HCT116 (cell line): Measurements from ENCODE around the gene TEX22. TPM values are rescaled to one million over a fixed set of nuclear protein-coding genes. Genes with fewer than 3 reads are reported as not detected.

Experiments used
- total RNA-seq: library from RNA; stranded (reverse); gene quantifications from one replicate; pipeline ENCODE4 v1.2.1, GENCODE V29; 2021; ENCODE audit not compliant: unreplicated experiment

TEX22 gene
- total RNA-seq, 1 experiment from 2014 or later: 3.8 TPM

Other genes starting within 250 kb of the TEX22 start
- gene JAG2, start 229.8 kb upstream of the TEX22 start, total RNA-seq: 85.9 TPM
- 56.1 TPM for gene NUDT14, start 217.2 kb upstream of the TEX22 start, total RNA-seq
- gene BTBD6, start 150.0 kb upstream of the TEX22 start, total RNA-seq: 35.9 TPM
- 41.2 TPM for gene BRF1, start 97.5 kb upstream of the TEX22 start, total RNA-seq
- gene PACS2, start 83.8 kb upstream of the TEX22 start, total RNA-seq: 75.5 TPM
- 229 TPM for gene MTA1, start 21.3 kb downstream of the TEX22 start, total RNA-seq
- gene CRIP2, start 76.3 kb downstream of the TEX22 start, total RNA-seq: 31.1 TPM
- gene CRIP1, start 88.3 kb downstream of the TEX22 start, total RNA-seq: 260 TPM
- 40.4 TPM for gene TEDC1, start 92.7 kb downstream of the TEX22 start, total RNA-seq
- gene TMEM121, start 128.0 kb downstream of the TEX22 start, total RNA-seq: 5.5 TPM